B cell (primary cell): ENCODE results near the gene PDK2. TPM values are rescaled to one million over a fixed set of nuclear protein-coding genes. Genes with fewer than 3 reads are reported as not detected.
A peak's percentile ranks its signal among the peaks of the same experiment; 100 is the strongest.

Experiments
- ATAC-seq: fragments of 200-7000 bp; cut with Tn5 transposase; one replicate; pipeline ENCODE4 v1.10.0; 2021; ENCODE audit warnings: low read depth, mild to moderate bottlenecking, moderate number of reproducible peaks, moderate library complexity
- CTCF ChIA-PET: fragments of 350-600 bp; sonication (Branson Sonifier 250); formaldehyde crosslinking; loops from one replicate; lab custom pipeline; 2021; ENCODE audit warnings: antibody characterized with exemption, inconsistent platforms; lab: Charles Lee
- POLR2A ChIA-PET: fragments of 350-600 bp; sonication (Branson Sonifier 250); formaldehyde crosslinking; loops from one replicate; lab custom pipeline; 2021; ENCODE audit warnings: antibody characterized with exemption; lab: Charles Lee
- DNase-seq: peaks from one replicate; pipeline ENCODE4 v3.0.0; 2013
- H2AFZ ChIP-seq: 2 replicates; pipeline ENCODE4 v1.6.1; 2012; ENCODE audit warnings: mild to moderate bottlenecking, low read depth, low read length; ENCODE audit not compliant: insufficient read depth, poor library complexity, severe bottlenecking
- H3K27ac ChIP-seq, 2 donors: 1 replicate in 1 of 2; 2 replicates in 1 of 2; pipeline ENCODE4 v1.5.1; 2012 to 2013; ENCODE audit warnings: low read length in 2 of 2, mild to moderate bottlenecking in 2 of 2, moderate library complexity in 1 of 2
- H3K27me3 ChIP-seq, 4 experiments: fragments of 200-600 bp in 1 of 4; sonication (generic) in 1 of 4; replicated peaks in 1 of 4; 1 replicate in 2 of 4; 2 replicates in 2 of 4; pipeline versions ENCODE4 v1.6.1 to v1.7.0; 2013 to 2016; ENCODE audit warnings: low read length in 3 of 4, mild to moderate bottlenecking in 2 of 4, mixed read lengths in 1 of 4, moderate library complexity in 1 of 4; ENCODE audit not compliant: insufficient read depth in 4 of 4, control insufficient read depth in 3 of 4; ENCODE audit errors: control extremely low read depth in 1 of 4
- H3K36me3 ChIP-seq, 2 experiments: replicated peaks in 1 of 2; 1 replicate in 1 of 2; 2 replicates in 1 of 2; pipeline versions ENCODE4 v1.6.1 to v1.7.1; 2013; ENCODE audit warnings: low read length in 1 of 2; ENCODE audit not compliant: insufficient read depth in 2 of 2, control insufficient read depth in 1 of 2; ENCODE audit errors: control extremely low read depth in 1 of 2, extremely low read depth in 1 of 2
- H3K4me1 ChIP-seq, 2 donors: fragments of 200-600 bp in 1 of 2; sonication (generic) in 1 of 2; 1 replicate in 1 of 2; 2 replicates in 1 of 2; pipeline versions ENCODE4 v1.5.1 to v1.6.1; 2013 to 2017; ENCODE audit warnings: low read length in 2 of 2; ENCODE audit not compliant: control insufficient read depth in 2 of 2, insufficient read depth in 2 of 2
- H3K4me2 ChIP-seq: replicated peaks from 2 replicates; pipeline ENCODE3; 2012; ENCODE audit warnings: mild to moderate bottlenecking, low read depth, low read length; ENCODE audit not compliant: poor library complexity, severe bottlenecking
- H3K4me3 ChIP-seq, 5 experiments: fragments of 200-600 bp in 1 of 5; sonication (generic) in 1 of 5; 1 replicate in 3 of 5; 2 replicates in 2 of 5; pipeline versions ENCODE4 v1.5.1 to v1.7.0; 2011 to 2016; ENCODE audit warnings: low read length in 4 of 5, mild to moderate bottlenecking in 4 of 5, low read depth in 2 of 5, control low read depth in 1 of 5, moderate library complexity in 1 of 5; ENCODE audit not compliant: insufficient read depth in 1 of 5; ENCODE audit errors: control extremely low read depth in 1 of 5, extremely low read depth in 1 of 5
- H3K79me2 ChIP-seq: fragments of 200-600 bp; sonication (generic); one replicate; pipeline ENCODE4 v1.6.0; 2016; ENCODE audit warnings: low read length; ENCODE audit not compliant: control insufficient read depth, insufficient read depth
- H3K9ac ChIP-seq: fragments of 200-600 bp; sonication (generic); 2 replicates; pipeline ENCODE4 v1.6.1; 2017; ENCODE audit warnings: mild to moderate bottlenecking, low read length, moderate library complexity
- H3K9me3 ChIP-seq, 3 donors: one replicate each; pipeline versions ENCODE4 v1.6.1 to v1.7.1; 2013; ENCODE audit warnings: low read length in 2 of 3; ENCODE audit not compliant: control insufficient read depth in 2 of 3, insufficient read depth in 1 of 3; ENCODE audit errors: control extremely low read depth in 1 of 3
- H4K20me1 ChIP-seq: 2 replicates; pipeline ENCODE4 v1.6.0; 2012; ENCODE audit warnings: mild to moderate bottlenecking, low read length; ENCODE audit not compliant: insufficient read depth, control insufficient read depth, poor library complexity, severe bottlenecking
- H3K27ac Mint-ChIP-seq: one replicate; pipeline ENCODE4 v1.8.0; 2021; ENCODE audit warnings: mixed read lengths
- H3K27me3 Mint-ChIP-seq: one replicate; pipeline ENCODE4 v1.8.0; 2021; ENCODE audit warnings: mixed read lengths
- H3K4me1 Mint-ChIP-seq: one replicate; pipeline ENCODE4 v1.8.0; 2021; ENCODE audit warnings: mixed read lengths
- H3K4me3 Mint-ChIP-seq: one replicate; pipeline ENCODE4 v1.8.0; 2021; ENCODE audit warnings: mixed read lengths
- H3K9me3 Mint-ChIP-seq: one replicate; pipeline ENCODE4 v1.8.0; 2022; ENCODE audit warnings: mixed read lengths; ENCODE audit not compliant: insufficient read depth
- CTCF ChIP-seq: fragments of 200-600 bp; IDR thresholded peaks from one replicate; pipeline ENCODE4 v1.8.0; 2022; ENCODE audit warnings: antibody characterized with exemption, mild to moderate bottlenecking
- EZH2 ChIP-seq: IDR thresholded peaks from 2 replicates; pipeline ENCODE4 v1.6.1; 2012; ENCODE audit warnings: borderline replicate concordance, low read depth, mild to moderate bottlenecking, moderate library complexity, low read length; ENCODE audit not compliant: insufficient read depth, poor library complexity, severe bottlenecking
- WGBS: methylation state at CpG from one replicate; pipeline ENCODE4 v1.1.5; 2013; ENCODE audit warnings: missing lambda C conversion rate; ENCODE audit not compliant: insufficient coverage; 5-methylcytosine and 5-hydroxymethylcytosine counted together
- intact Hi-C: fragments of 100-400 bp; cut with micrococcal nuclease; formaldehyde crosslinking; loops from one replicate; pipeline ENCODE4 v1.10.0; 2022
- polyA plus RNA-seq: library from polyadenylated mRNA; depleted of rRNA; stranded (reverse); fragments of >200 nt; gene quantifications from 2 replicates; pipeline ENCODE4 v1.2.3, GENCODE V29; 2012
- total RNA-seq, 2 donors: library from RNA; stranded (reverse); fragments of 120-200 nt in 1 of 2; gene quantifications; 1 replicate in 1 of 2; 2 replicates in 1 of 2; pipeline versions ENCODE4 v1.2.3 to v1.2.4, GENCODE V29; 2013 to 2022

Gene PDK2
- total and polyA plus RNA-seq, 2 donors (not counting 1 experiment from before 2014, with no cell fraction given), result 35.2 to 73.2 TPM

DNA sequence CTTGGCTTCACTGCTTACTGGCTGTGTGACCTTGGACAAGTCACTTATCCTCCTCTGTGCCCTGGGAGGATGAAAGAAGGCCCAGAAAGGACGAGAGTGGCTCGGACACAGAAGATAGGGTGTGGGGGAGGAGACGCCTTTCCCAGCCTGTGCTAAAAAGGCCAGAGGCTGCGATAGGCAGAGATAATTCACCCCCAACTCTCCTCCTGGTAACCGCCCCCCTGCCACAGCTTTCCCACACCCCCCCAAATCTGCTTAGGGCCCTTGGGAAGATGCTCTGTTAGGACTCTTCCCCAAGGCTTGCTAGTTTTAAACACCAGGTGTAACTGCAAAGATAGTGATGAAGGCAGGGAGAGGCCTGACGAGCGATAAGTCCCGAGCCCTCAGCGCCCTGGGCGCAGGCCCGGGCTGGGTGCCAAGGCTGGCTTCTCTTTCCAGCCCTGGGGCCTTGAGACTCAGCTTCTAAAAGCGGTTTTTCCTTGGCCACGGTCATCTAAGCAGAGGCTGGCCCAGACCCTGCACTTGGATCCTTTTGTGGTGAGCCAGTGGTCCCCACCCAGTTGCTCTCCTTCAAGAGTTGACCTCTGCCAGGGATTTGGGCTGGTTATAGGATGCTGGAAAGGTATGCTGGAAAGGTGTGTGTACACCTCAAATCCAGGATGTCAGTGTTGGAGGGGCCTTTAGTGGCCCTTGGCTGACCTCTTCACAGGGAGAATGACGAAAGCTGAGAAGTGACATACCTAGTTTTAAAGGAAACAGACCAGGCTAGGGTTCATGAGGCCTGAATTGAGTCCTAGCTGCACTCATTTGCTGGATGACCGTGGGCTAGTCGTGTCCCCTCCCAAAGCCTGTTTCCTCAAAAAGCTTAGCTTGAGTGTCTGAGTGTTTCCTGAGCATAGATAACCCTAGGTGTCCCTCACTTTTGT is 58.8 kb downstream of the PDK2 start:
- no peaks in the 10 kb centered on the region for H3K27me3 ChIP-seq
- no peaks in the 10 kb centered on the region for H3K9me3 Mint-ChIP-seq
- 76% methylated on average over 11 of the region's 16 CpGs for WGBS
- no peak overlapping the region for H3K4me3 ChIP-seq
- H3K9ac ChIP-seq, result no peak overlapping the region
- DNase-seq (no peak), ATAC-seq (no peak)
- H3K9me3 ChIP-seq, result no peaks in the 10 kb centered on the region
- TF ChIP-seq EZH2 (no peak), CTCF (no peak)
- no peak overlapping the region for H2AFZ ChIP-seq
- intact Hi-C loops, result no loop called here
- no peak overlapping the region for H3K4me2 ChIP-seq
- H3K27ac ChIP-seq, result peak overlapping the region in 1 of 2 donors; percentile 49
- H3K27ac Mint-ChIP-seq, result peak overlapping the region; percentile 71
- peaks cover 21% of the 10 kb centered on the region for H3K4me1 Mint-ChIP-seq
- H3K79me2 ChIP-seq, result peaks cover 21% of the 10 kb centered on the region
- no peak overlapping the region for H3K4me3 Mint-ChIP-seq
- peaks cover 9 to 30% of the 10 kb centered on the region in 2 donors for H3K4me1 ChIP-seq
- peaks cover 15% of the 10 kb centered on the region for H4K20me1 ChIP-seq
- ChIA-PET CTCF (interaction anchor here (0.6 to 3.4 kb wide), 8 partner anchors 10 to 1203 kb away, joined by 3 to 18 read pairs (median 5); no protein-coding TSS in a partner anchor), POLR2A (interaction anchor here (0.7 kb wide), 1 partner anchor 10 kb away, joined by 13 read pairs; no protein-coding TSS in a partner anchor)
- H3K27me3 Mint-ChIP-seq, result no peaks in the 10 kb centered on the region
- H3K36me3 ChIP-seq, result no peaks in the 10 kb centered on the region

DNA sequence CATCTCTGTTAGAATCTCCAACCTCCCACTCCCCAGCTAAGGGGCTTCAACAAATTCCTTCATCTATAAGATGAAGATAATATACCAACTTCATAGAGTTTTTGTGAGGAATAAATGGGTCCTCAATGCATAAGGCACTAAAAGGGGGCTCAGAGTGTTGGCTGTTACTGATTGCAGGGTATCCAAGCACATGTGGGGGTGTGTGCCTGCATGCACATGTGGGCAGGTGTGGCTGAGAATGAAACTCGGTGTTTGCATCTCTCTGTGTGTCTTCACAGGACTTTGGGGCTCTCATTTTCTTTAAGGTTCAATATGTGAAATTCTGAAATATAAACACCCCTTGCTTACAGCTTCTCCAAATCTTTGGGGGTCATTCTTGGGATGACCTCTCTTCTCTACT is 59.5 kb downstream of the PDK2 start:
- H3K79me2 ChIP-seq, result peaks cover 14% of the 10 kb centered on the region
- Mint-ChIP-seq H3K4me3 (no peak overlapping the region), H3K27me3 (no peaks in the 10 kb centered on the region), H3K27ac (peak overlapping the region; percentile 71), H3K9me3 (no peaks in the 10 kb centered on the region), H3K4me1 (peaks cover 21% of the 10 kb centered on the region)
- peaks cover 8% of the 10 kb centered on the region for H4K20me1 ChIP-seq
- peaks cover 9 to 30% of the 10 kb centered on the region in 2 donors for H3K4me1 ChIP-seq
- H3K27ac ChIP-seq, result peak overlapping the region in 1 of 2 donors; percentile 7
- H3K9me3 ChIP-seq, result no peaks in the 10 kb centered on the region
- no peaks in the 10 kb centered on the region for H3K36me3 ChIP-seq
- H3K9ac ChIP-seq, result no peak overlapping the region
- H2AFZ ChIP-seq, result no peak overlapping the region
- CTCF ChIA-PET, result interaction anchor here (1.1 to 3.4 kb wide), 5 partner anchors 11 to 61 kb away, joined by 4 to 18 read pairs (median 9); no protein-coding TSS in a partner anchor
- intact Hi-C loops, result no loop called here
- ATAC-seq, result no peak
- H3K4me3 ChIP-seq, result no peak overlapping the region
- TF ChIP-seq CTCF (no peak), EZH2 (no peak)
- no peak overlapping the region for H3K4me2 ChIP-seq
- no CpG with 5 or more reads among the region's 1 CpG for WGBS
- DNase-seq, result no peak
- H3K27me3 ChIP-seq, result no peaks in the 10 kb centered on the region
- POLR2A ChIA-PET, result interaction anchor here (0.7 kb wide), 1 partner anchor 84 kb away, joined by 5 read pairs; no protein-coding TSS in a partner anchor
